NCI-H82 treated with DMSO at 0.1 percent for 48 hours (cell line): Measurements from ENCODE around the gene ITGBL1.

ENCODE experiments used
- DNase-seq: peaks from one replicate; lab custom pipeline; 2025; ENCODE audit not compliant: unreplicated experiment; lab: John Stamatoyannopoulos, UW

The ITGBL1 gene

GRCh38 chr13:101452519-101453485 is at the start of gene ITGBL1:
Gene ITGBL1 (plus strand): TSS chr13:101452675. CDS start chr13:101452834, 159 bp downstream.
- DNase-seq = no peak

GRCh38 chr13:101406791-101407190 is 45.7 kb upstream of the ITGBL1 start:
- DNase-seq = no peak

- no peak for DNase-seq
These were observed 44.3 kb upstream of the ITGBL1 start for GRCh38 chr13:101408154-101408553.

DNA sequence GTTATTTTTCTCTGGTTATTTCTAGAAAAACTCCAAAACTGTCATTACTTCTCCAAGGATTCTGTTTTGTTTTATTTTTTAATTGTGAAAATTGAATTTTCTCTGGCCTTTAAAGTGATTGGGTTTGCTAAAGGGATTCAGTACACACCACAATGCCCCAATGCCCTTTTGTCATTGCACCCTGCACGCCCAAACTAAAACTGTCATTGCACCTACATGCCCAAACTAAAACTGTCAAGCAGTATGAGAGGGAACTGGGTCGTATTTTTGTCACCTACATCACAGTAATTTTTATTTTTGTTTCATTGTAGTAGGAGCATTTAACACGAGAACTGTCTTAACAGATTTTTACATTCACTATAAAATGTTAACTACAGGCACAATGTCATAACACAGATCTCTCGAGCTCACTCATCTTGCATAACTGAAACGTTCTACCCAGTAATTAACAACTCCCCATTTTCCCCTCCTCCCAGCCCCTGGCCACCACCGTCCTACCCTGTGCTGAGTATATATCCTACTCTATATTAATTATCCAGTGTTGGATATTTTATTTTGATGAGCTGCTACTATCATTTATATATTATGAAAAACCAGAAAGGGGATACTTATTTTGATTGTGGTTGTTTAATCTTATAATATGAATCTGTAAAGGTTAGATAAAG is 43.4 kb upstream of the ITGBL1 start:
- DNase-seq = no peak

DNA sequence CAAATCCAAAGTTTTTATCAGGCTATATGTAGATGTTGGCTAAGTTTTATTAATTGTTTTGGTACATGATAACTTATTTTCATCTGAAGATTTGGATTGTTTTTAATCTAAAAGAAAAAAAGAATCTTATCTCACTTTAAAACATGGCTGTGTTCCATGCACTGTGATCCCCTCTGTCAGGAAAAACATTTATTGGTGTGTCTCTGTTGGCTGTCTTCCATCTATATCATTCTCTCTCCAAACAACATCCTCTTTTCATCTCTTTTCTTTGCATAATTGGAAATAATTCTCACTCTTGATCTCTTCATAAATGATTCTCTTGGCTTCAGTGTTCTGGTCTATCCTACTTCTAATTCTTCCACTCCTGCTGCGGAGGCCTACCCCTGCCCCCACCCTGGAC is 40.4 kb upstream of the ITGBL1 start:
- DNase-seq = no peak

- DNase-seq = no peak
These were observed 36.9 kb upstream of the ITGBL1 start for GRCh38 chr13:101415358-101416174.

GRCh38 chr13:101416181-101417042 is 36.1 kb upstream of the ITGBL1 start, which contains the start of gene NALCN:
Gene NALCN (minus strand): TSS chr13:101416508. CDS start chr13:101399126, 17,382 bp downstream.
- DNase-seq = no peak

DNA sequence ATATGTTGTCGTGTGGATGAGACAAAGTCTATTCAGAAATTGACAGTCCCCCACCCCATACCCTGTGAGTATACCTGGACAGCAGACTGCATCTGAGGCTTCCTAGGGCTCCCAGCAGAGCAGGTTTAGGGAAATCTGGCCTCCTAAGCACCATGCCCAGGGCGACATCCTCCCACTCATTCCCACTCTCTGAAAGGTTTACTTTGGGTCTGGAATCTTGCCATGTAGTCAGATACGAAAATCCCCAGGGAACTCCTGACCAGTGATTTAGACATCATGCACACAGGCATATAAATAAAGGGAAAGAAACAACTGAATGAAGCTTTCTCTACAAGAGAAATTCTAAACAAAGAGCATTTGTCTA is 35.5 kb upstream of the ITGBL1 start:
- DNase-seq = peak; percentile 51

DNA sequence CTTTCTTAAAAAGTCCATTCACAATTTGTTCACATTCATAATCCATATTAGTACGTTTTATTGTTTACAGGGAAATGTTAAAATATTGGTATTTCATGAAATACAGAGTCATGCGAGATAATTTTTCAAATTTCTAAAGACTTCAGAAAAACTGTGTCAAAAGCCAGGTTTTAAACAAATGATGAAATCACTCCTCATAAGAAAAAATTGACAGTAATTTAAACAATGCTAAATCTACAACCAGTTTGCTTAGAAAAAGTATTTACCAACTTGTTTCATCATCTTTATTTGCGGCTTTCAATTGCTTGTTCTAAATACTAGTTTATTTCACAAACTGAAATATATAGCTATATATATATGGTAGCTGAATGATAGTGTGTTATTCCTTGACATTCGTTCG is 35.0 kb upstream of the ITGBL1 start:
- DNase-seq = no peak

DNA sequence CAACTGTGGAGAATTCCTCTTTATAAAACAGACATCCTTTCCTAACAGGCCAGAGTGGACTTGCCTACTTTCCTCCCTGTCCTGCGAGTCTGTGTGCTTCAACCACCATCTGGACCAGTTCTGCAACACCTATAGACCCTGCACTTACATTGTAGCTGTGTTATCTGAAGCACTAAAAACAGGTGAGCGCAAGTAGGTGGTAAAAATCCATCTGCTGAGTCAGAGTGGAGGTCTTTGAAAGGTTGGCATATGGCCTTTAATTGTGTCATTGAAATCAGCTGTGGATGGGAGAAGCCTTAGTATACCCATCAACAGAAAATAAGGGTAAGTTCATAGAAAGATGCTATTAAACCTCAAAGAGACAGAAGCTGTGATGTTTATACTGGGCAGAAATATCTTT is 28.6 kb upstream of the ITGBL1 start:
- no peak for DNase-seq

- DNase-seq = no peak
These were observed 27.9 kb upstream of the ITGBL1 start for GRCh38 chr13:101424381-101425155.

DNA sequence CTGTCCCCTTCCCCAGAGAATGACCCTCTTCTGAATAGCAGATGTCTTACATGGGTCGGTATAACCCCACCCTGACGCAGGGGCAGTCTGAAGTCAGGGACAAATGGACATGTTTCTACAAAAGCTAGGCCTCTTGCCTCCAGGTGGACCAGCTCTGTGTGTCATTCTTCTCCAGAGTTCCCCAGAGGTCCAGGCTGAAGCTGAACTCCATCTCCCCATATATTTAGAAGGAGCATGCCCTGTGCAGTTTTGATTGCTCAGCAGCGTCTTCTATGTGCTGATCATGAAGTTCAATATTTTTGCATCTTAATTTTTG is 27.4 kb upstream of the ITGBL1 start:
- no peak for DNase-seq

- no peak for DNase-seq
These were observed 26.9 kb upstream of the ITGBL1 start for GRCh38 chr13:101425623-101426022.

DNA sequence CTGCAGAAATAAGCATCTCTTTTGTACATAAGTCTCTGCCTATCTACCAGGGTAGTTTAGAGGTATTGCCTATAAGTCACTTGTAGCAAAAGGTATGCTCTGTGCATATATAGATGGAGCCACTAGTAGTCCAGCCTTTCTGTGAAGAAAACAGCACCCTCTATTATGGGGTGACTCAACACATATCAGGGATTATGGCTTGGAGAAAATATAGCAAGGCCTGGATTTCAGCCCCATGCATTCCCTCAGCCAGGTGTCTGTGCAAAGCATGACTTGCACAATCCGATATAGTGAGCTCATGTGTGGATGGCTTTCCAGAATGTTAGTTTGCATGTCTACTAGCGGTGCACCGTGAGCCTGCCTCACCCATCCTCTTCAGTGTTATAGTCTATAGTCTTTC is 22.7 kb upstream of the ITGBL1 start:
- no peak for DNase-seq

DNA sequence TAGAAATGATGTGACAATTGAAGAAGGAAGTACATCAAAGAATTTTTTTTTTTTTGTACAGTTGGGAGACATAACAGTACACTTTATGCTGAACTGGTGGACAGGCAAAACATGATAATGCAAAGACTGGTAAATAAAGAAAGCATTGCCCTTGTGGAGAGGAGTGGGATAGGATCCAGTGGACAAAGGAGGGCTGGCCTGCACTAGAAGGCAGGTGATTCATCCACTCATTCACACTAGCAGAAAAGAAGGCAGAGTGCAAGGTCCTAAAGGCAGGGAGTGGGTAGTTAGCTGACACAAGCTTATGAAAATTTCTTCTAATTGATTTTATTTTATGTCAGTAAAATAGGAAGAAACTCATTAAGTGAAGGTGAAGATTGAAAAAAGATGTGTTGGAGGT is 18.6 kb upstream of the ITGBL1 start:
- no peak for DNase-seq

GRCh38 chr13:101434486-101434885 is 18.0 kb upstream of the ITGBL1 start:
- no peak for DNase-seq

- DNase-seq = no peak
These were observed 4.6 kb upstream of the ITGBL1 start for GRCh38 chr13:101447852-101448251.

DNA sequence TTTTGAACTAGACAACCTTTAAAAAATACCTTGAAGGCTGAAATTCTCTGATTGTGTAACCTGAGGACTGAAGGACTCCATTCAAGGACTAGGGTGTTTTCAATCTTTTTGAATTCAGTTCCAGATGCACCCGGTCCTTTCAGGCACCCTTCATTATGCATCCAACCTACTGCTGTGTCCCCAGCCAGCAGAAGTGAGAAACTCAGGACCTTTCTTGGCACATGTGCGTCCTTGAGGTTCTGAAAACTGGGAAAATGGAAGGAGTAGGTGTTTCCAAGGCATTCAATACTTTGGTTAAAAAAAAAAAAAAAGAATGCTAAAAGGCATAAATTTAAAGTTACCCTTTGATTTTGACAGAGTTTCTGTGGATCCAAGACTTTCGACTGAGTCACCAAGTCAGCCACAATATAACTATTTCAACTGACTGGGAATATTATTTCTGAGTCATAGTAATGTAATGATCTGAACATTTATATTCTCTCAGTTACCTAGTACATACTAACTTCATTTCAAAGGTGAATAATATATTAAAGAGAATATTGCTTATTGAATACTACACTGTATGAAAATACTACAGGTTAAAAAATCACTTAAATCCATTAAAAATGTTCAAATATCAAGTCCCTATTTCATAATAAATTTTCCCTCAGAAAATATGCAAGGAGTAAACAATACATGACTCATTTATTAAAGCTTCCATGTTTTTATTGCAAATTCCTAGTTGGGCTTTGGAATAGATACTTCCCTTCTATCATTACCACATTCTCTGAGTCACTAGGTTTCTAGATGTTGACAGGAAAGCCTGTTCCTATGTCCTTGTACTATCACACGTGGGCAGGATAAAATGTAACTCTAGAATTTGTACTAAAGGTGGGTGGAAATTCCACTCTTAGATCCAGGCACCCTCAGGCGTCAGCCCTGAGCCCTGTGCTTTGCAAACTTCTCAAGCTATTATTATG is 2.4 kb upstream of the ITGBL1 start:
- DNase-seq = no peak

GRCh38 chr13:101450749-101451130 is 1.7 kb upstream of the ITGBL1 start:
- DNase-seq = no peak
